ENCODE results near the gene HSCB.
A peak's percentile ranks its signal among the peaks of the same experiment; 100 is the strongest.

Gene HSCB

DNA sequence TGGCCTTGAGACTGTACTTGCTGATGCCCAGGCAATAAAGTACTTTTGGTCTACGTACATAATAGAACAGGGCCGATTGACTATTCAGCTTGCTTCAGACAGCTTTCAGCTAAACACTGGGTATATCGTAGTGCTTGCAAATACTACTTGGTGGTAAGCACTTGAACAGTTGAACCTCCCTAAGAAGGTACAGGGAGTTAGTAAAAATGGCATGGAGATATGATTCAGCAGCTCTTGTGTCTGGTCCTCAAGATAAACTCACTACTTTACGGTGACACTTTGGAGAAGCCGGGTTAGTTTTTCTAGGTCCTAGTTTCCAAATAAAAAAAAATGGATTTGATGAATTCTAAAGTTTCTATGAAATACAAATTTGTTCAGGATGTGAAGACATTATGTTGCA is 38.0 kb downstream of the HSCB start:
- in situ Hi-C loops (cut with HindIII; ENCODE audit: low pct_ligation_motif_present, low pct_unique_long_range_greater_than_20kb, low sequenced_read_pairs) = no loop called here
- DNase-seq = no peak

DNA sequence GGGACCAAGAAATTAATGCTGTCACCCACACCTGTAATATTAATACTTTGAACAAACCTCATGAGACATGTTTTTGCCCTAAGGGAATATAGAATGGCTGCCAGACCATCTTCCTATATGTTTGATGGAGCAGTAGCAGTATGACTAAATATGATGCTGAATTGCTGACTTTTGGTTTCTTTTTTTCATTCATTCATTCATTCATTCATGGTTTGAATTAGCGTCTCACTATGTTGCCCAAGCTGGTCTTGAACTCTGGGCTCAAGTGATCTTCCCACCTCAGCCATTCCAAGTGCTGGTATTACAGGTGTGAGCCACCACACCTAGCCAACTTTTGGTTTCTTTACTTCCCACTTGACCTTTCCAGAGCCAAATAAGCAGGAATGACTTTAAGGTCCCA is 38.5 kb downstream of the HSCB start:
- in situ Hi-C loops (cut with HindIII; ENCODE audit: low pct_ligation_motif_present, low pct_unique_long_range_greater_than_20kb, low sequenced_read_pairs) = no loop called here

DNA sequence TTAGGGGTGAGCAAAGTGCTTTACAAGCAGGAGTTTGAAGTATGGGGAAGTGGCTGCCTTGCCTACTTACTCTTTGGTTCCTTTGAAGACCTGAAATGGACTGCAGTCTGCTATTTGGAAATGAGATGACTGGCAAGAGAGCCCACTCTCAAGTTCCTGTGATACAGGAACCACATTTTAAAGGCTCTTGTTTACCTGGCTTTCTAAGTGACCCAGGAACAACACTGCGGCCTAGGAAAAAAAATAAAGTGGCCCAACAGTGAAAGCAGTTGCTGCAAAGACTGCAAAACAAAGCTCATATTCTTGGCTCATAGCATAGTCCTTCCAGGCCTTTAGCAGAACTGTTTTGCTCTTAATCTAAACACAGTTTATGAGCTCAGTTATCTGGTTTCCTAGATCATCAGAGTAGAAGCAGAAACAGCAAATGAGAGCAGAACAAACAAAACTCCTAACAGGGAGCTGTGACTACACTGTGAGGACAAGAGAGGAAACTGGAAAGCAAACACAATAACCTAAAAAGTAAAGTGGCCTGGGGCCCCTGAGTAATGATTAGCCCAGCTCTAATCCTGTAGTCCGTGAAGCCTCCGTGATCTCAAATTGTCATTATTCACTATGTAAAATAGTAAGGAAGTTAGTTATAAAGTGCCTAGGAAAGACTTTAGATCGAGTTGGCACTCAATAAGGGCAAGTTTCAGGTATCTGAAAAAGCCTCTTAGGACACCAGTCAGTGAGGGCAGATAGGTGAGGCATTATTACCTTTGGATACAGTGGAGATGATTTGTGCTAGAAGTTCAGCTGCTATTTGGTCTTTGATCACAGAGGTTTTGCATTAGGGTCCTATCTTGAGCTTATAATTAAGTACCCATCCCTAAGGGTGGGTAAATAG is 42.2 kb downstream of the HSCB start:
- no peak for DNase-seq
- in situ Hi-C loops (cut with HindIII; ENCODE audit: low pct_ligation_motif_present, low pct_unique_long_range_greater_than_20kb, low sequenced_read_pairs) = no loop called here

More for the DNA sequence above, 38.5 kb downstream of the HSCB start:
- no peak for DNase-seq

DNA sequence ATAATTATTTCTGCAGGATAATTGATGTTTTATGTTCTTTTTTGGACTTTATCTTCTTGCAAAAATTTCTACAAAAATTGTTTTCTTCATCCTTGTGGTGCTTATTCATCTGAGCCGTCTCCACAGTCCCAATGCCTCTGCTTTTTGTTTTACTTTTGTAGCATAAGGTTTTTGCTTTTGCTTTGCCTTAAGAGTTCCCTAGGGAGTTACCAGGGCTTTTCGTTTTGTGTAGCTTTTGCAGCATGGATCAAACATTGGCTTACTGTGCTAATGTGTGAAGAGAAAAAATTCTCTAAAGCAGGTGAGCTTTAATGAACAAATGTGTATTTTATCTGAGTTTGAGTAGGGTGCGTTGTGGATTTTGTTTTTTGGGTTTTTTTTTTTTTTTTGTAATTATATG is 46.8 kb downstream of the HSCB start:
- no peak for DNase-seq

DNA sequence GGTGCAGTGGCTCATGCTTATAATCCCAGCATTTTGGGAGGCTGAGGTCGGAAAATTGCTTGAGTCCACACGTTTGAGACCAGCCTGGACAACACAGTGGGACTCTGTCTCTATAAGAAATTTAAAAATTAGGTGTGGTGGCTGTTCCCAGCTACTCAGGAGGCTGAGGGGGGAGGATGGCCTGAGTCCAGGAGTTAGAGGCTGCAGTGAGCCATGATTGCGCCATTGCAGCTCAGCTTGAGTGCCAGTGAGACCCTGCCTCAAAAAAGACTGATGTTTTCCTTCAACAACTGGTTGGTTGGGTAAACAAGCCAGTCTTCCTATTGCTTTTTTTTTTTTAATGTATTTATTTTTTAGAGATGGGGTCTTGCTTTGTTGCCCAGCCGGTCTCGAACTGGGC is 49.3 kb downstream of the HSCB start:
- in situ Hi-C loops (cut with HindIII; ENCODE audit: low pct_ligation_motif_present, low pct_unique_long_range_greater_than_20kb, low sequenced_read_pairs) = no loop called here
- no peak for DNase-seq

More for the DNA sequence above, 46.8 kb downstream of the HSCB start:
- in situ Hi-C loops (cut with HindIII; ENCODE audit: low pct_ligation_motif_present, low pct_unique_long_range_greater_than_20kb, low sequenced_read_pairs) = no loop called here

DNA sequence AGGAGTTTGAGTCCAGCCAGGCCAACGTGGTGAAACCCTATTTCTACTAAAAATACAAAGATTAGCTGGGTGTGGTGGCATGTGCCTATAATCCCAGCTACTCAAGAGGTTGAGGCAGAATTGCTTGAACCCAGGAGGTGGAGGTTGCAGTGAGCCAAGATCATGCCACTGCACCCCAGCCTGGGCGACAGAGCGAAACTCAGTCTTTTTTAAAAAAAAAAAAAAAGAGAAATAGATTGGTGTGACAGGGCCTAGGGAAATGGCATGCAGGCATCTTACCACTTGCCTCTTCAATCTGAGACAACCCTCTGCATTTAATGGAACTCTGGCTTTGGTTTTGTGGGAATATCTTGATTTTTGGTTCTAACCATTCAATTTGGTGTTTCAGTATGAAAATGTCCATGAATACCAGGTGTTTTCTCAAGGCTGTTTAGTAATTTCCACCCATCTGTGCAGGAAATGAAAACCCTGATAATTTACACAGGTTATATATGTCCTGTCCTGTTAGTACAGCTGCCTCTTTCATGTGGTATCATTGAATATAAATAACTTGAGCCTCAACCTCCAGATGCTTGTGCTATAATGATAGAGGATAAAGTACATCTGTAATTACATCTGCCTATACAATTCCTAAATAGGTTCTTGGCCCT is 50.1 kb downstream of the HSCB start:
- in situ Hi-C loops (cut with HindIII; ENCODE audit: low pct_ligation_motif_present, low pct_unique_long_range_greater_than_20kb, low sequenced_read_pairs) = no loop called here
- no peak for DNase-seq

DNA sequence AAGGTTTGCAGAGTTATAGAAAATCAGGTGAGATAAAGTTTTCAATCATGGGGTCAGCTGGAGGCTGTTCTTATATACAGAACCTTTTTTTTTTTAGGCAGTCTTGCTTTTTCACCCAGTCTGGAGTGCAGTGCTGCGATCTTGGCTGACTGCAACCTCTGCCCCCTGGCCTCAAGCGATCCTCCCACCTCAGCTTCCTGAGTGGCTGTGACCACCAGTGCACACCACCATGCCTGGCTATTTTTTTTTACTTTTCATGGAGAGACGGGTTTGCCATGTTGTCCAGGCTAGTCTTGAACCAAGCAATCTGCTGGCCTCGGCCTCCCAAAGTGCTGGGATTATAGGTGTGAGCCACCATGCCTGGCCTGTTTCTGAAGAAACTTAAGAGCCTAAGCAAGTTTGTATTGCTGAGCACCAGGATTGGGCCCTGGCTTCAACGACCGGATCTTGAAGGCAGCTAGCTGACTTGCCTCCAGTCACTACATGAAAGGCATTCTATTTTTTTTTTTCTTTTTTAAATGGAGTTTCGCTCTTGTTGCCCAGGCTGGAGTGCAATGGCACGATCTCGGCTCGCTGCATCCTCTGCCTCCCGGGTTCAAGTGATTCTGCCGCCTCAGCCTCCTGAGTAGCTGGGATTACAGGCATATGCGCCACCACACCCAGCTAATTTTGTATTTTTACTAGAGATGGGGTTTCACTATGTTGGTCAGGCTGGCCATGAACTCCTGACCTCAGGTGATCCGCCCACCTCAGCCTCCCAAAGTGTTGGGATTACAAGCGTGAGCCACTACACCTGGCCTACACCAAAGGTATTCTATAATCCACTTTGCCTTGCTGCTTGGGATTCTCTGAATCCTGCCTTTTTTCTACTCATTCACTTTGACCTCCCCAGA is 50.9 kb downstream of the HSCB start:
- no peak for DNase-seq
- in situ Hi-C loops (cut with HindIII; ENCODE audit: low pct_ligation_motif_present, low pct_unique_long_range_greater_than_20kb, low sequenced_read_pairs) = no loop called here

DNA sequence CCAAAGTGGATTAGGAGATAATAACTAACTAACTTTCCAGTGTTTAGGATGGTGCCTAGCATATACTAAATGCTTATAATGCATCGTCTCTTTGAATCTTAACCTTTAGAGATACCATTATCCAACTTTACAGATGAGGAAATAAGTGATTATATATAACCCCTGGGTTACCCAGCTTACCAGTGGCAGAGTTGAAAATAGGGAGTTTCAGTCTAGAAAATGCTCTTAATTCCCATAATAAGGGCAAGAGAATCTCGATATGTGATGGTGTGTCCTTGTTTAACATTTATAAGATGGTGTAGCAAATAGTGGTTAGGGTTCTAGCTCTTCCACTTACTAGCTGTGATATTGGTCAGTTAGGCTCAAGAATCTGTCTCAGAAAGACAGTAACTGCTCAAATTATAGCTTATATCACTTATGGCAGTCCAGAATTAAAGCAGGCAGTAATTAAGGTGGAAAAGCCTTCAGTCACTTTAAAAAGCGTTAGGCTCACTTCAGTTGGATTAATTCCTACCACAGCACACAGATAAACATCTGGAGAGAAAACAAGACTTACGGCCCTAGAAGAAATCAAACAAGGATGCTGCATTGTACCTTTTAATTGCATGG is 52.2 kb downstream of the HSCB start:
- in situ Hi-C loops (cut with HindIII; ENCODE audit: low pct_ligation_motif_present, low pct_unique_long_range_greater_than_20kb, low sequenced_read_pairs) = no loop called here
- DNase-seq = no peak

DNA sequence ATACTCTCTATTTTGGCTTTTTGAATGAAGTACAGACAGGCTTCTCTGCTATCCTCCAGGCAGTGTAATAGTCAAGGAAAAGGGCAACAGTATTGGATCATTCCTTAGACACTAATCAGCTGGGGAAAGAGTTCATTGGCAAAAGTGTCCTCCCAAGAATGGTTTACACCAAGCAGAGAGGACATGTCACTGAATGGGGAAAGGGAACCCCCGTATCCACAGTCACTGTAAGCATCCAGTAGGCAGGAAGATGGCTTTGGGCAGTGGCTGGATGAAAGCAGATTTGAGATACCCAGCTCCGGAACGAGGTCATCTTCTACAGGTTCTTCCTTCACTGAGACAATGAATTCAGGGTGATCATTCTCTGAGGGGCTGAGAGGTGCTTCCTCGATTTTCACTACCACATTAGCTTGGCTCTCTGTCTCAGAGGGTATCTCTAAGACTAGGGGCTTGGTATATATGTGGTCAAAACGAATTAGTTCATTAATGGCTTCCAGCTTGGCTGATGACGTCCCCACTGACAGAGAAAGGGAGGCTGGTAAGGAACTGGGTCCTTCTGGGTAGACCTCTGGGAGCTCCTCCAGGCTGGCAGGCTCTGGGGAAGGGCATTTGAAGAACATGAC is 53.3 kb downstream of the HSCB start:
- in situ Hi-C loops (cut with HindIII; ENCODE audit: low pct_ligation_motif_present, low pct_unique_long_range_greater_than_20kb, low sequenced_read_pairs) = no loop called here
- DNase-seq = no peak

DNA sequence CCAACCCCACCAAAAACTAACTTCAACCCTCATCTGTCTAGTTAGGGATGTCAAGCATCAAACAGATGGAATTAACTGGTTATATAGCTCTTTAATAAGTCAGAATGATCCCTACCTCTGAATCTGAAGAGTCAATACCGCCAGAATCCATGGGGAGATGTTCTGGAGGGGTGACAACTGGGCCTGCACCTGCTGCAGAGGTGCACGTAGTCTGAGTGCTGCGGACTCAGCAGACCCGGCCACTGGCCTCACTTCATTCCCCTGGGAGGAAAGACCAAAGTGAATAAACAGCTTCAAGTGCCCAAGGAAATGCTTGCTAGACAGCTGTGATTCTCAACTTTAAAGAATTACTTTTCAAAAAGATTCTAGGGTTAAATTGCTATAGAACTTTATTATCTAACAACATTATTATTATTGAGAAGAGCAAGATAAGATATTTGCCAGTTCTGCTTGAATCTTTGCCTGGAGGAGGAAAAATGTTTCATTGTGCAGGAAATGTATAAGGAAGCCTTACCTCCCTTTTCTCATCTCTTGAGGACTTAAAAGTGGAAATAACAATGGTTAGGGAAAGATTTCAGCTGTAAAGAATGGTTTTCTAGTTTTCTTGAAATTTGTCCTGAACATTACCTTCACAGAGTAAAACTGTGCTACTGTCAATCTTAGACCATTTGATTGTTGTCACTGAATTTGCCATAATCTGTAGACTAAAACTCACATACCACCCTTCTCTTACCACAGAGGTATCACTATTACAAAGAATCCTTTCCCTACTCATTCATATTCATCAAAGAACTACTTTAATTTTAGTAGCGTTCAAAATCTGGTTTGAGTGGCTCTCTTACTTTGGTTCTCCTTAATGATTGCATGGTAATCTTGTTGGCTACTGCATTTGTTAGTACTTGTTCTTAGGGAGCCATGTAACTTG is 54.4 kb downstream of the HSCB start:
- in situ Hi-C loops (cut with HindIII; ENCODE audit: low pct_ligation_motif_present, low pct_unique_long_range_greater_than_20kb, low sequenced_read_pairs) = no loop called here

DNA sequence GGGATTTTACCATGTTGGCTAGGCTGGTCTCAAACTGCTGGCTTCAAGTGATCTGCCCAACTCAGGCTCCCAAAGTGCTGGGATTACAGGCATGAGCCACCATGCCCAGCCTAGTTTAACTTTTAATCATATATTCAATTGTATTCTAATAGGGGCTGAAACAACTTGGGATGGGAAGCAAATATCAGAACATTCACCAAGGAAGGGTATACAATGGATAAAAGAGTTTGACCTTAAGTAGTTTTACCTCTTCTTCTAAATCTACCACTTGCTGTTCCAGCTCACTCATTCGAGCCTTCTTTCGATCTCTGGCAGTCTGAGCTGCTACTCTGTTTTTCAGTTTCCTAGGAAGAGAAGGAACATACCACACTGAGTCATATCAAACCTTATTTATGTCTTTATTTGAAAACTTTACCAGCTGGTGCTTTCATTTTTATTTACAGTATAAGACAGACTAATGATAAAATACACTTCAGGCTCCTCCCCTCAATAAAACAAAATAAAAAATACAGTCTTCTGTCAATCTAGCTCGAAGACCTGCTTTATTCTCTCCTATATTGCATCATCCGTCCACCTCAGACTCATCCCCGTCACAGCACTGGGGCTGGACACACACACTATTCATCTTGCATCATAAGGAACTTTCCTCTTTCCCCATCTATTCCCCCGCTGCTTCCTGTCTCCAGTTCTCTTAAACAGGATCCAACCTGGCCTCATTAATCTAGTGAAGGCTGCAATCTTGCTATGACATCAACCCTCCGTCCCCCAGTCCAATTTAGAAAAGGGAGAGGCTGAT is 57.2 kb downstream of the HSCB start:
- in situ Hi-C loops (cut with HindIII; ENCODE audit: low pct_ligation_motif_present, low pct_unique_long_range_greater_than_20kb, low sequenced_read_pairs) = no loop called here
- peak; percentile 79 for DNase-seq

More for the DNA sequence above, 54.4 kb downstream of the HSCB start:
- DNase-seq = no peak

DNA sequence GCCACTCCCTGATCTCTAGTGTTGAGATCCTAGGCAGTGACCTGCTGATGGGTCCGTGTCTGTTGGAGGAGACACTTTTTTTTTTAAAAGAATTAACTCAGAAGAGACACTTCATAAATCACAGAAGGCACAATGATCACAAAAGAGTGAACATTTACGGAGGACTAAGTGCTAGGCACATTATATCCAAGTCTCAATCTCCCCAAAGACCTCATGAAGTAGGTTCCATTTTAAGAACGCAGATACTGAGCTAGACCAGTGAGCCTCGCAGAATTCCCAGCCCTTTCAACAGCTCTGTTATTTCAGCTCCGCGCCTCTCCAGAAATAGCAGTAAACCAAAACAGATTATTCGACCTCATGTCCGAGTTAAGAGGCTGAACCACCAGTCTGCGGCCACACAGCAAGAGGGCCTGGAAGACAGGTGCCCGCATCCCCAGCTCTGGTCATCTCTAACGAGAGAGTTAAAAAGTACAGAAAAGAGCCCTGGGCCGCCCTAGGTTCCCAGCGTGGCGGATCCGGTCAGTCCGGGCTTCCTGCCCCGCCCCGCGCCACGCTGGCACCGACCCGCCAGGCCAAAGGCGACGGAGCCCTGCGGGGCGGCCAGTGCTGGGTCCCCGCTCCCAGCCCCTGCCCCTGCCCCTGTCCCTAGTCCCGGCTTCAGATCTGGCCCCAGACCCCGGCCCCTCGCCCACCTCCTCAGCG is 57.9 kb downstream of the HSCB start:
- DNase-seq = peak; percentile 59
- in situ Hi-C loops (cut with HindIII; ENCODE audit: low pct_ligation_motif_present, low pct_unique_long_range_greater_than_20kb, low sequenced_read_pairs) = no loop called here

DNA sequence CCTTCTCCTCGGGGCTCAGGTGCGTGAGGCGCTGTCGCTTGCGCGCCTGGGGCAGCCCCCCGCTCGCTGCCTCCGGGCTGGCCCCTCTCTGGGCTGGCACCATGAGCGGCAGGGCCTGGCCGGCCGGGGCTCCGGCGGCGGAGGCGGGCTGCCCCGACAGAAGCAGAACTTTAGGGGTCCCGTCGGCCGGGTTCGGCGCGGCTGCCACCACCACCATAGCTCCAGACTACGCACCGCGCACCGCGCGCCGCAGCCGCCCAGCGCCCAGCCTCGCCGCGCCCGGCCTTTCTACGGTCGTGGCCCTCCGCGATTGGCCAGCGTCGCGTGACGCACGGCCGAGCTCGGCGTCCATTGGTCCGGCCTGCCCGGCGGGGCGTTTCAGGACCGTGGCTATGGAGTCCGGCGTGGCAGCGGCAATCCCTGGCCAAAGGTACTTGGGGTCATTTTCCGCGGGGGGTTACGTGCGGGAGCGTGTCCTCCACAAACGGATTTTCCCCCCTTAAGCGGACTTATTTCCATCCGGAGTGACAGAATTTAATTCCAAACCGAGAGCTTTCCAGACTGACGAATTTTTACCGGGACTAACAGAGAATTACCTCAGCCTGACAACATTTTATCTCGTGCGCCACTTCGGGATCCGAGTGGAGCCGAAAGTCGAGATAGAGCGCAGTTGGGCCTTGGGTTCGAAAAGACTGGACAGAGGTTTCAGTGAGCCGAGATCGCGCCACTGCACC is 58.6 kb downstream of the HSCB start, which contains the start of gene XBP1:
Gene XBP1, minus strand, starts transcription at position 262 of the 734 bp plus-strand sequence.
- peak; percentile 91 for DNase-seq
- in situ Hi-C loops (cut with HindIII; ENCODE audit: low pct_ligation_motif_present, low pct_unique_long_range_greater_than_20kb, low sequenced_read_pairs) = no loop called here

DNA sequence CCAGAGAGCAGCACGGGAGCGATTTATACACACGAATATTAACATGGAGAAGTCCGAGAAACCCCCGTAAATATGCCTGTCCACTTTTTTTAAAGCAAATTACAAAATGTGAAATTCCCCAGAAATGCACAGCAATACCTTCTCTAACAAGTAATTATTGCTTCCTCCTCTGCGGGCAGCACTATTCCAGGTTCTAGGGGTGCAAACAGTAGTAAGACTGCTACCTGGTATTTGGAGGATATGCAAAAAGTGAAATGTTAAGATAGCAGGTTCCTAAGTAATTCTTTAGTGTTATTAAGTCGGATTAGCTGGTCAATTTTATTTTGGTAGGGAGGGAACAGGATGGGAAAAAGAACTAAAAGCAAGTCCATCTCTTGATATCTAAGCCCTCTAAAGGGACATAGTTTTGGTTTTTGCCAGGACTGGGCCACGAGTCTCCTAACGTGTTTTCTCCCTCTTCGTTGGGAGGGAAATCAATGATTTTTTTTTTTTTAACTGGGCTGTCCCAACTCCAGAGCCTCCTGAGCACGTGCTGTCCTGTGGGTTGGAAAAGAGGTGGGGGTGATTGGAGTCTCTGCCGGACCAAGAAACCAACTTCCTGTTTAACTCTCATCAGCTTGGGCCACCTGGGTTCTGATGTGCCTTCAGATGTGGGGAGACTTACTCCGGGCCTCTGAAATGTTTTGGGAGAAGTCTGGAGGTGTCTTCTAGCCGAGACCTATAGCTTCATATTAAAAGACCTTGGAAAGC is 60.2 kb downstream of the HSCB start:
- in situ Hi-C loops (cut with HindIII; ENCODE audit: low pct_ligation_motif_present, low pct_unique_long_range_greater_than_20kb, low sequenced_read_pairs) = no loop called here

More for the DNA sequence above, 60.2 kb downstream of the HSCB start:
- DNase-seq = no peak

All from ACHN (cell line).